SK-N-DZ (cell line): ENCODE results near the gene MMP23B.

Source experiments
- DNase-seq: peaks from one replicate; pipeline ENCODE4 v3.0.0-alpha.2; 2015; ENCODE audit warnings: low spot score

The MMP23B gene

DNA sequence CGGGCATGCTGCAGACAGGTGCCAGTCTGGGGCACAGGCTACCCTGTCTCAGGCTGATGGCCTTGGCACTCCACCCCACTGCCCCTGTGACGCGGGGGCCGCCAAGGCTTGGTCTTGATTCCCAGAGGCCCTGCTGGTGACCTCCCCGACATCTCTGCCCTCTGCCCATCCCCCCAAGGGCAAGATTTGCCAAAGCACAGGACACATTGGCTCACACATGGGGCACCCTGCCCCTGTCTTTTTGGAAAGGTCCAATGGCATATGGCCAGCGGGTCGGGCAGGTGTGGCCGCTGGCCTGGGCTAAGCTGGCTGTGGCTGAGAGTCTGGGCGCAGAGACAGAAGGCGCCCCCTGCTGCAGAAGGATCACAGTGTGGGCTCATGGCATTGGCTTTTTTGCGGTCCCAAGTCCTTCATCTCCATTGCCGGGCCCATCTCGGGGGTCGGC lies 12.0 kb upstream of the MMP23B start:
- DNase-seq, result no peak

DNA sequence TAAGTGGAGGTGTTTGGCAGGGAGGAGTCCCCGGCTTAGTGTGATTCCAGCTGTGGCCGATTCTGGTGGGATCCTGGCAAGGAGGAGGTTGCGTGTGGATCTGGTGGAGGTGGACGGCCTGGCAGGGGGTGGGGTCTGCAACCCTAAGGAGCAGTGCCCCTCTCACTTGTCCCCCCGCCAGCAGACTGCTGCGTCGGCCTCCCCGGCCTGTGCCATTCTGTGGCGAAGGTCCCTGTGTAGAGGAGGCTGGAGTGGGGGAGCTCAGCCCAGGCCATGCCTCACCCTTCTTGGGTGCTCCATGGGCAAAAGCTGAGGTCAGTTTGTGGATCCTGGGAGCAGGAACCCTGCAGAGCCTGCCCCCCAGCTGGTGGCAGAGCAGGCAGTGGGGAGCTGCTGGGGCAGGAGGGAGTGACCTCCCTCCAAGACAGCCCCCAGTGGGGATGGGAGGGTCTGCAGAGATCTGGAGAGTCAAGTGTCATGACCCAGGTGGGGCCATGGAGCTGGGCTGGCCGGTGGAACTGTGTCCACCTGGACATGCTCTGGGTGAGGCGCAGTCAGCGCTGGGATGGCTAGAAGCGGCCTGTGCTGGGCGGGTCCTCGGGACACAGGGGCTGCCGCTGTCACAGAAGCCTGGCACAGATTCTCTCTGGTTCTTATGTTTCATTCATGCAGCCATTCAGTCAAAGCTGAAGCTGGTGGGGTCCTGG lies 11.4 kb upstream of the MMP23B start:
- DNase-seq, result no peak

DNA sequence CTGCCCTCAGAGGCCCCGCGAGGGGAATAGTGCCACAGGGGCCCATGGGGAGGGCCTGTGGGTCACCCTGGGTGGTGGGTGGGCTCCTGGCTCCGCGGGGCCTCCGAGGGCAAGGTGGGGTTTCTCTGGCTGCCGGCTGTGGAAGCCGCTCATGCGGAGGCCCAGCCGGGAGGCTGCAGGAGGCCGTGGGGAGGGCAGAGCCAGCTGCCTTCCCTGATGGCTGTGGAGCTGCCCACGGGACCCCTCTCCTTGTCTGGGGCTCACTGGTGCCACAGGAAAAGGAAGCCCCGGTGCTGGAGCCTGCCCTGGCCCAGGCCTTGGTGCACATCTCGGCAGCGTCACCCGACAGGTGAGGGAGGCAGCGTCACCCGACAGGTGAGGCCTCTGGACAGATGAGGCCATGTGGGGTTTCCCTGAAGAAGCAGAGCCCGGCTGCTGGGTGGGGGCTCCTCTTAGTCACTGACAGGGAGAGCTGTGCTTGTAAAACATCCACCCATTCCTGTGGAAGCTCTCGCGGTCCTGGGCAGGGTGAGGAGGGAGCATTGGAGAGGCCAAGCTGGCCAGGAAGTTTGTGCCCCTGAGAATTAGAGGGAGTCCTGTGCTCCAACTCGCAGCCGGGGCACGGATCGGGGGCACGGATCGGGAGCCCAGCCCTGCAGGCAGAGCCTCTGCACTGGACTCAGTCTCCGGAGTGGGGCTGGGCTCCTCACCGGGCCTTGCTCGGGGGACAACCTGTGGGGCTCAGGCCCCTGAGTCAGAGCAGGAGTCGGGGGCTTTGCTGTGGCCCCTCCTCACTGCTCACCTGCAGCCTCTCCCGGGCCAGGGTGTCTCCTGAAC lies 10.6 kb upstream of the MMP23B start:
- no peak for DNase-seq

DNA sequence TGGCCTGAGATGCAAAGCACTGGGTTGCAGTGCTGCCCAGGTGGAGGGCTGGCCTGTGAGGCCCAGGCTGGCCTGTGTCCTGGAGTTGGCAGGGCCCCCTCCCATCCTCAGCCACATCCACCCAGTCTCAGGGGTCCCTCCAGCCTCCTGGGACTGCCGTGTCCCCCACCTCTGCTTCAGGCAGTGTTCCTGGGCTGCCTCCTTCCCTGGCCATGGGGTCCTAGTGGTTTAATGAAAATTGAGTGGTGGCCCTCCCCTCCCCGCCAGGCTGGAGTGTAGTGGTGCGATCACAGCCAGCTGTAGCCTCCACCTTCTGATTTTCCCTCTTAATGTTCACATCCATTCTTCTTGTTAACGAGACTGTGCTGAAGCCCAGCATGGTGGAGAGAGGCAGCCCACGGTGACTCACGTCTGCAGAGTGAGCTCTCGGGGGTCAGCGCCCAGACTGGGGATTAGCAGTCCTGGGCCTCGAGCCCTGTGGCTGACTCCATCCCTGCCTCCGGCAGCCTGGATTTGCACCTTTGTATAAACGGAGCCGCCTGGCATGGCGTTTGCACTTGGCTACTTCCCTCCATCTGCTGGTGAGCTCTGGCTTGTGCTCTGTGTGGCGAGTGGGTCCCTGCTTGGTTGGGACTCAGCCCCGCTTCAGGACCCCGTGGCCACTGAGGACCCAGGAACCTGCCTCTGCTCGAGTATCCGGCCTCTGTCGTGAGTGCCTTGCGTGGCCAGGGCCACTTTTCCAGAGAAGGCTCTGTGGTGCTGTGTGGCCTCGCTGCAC lies 9.8 kb upstream of the MMP23B start:
- DNase-seq, result no peak

DNA sequence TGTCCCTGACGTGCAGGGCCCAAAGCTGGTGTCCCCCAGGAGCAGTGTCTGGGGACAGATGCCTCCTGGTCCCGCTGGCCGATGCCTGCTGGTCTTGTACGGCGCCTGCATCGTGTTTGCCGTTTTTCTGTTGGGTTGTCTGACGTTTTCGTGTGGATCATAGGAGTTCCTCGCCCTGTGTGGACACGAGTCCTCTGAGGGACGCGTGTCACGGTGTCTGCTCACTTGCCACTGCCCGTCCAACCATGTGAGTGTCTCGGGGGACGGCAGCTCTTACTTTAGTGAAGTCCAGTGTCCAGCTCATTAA lies 9.2 kb upstream of the MMP23B start:
- DNase-seq, result no peak

DNA sequence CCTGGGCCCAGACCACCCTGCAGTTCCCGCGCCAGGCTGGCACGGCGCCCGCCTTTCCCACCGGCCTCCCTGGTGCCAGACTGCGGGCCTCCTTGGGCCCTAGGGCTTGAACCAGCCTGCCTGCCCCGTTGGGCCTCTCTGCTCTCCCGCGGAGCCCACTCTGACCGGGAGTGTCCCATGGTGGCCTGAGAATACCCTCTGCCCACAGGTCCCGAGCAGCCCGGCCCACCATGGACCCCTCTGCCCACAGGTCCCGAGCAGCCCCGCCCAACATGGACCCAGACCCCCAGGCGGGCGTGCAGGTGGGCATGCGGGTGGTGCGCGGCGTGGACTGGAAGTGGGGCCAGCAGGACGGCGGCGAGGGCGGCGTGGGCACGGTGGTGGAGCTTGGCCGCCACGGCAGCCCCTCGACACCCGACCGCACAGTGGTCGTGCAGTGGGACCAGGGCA lies 8.8 kb upstream of the MMP23B start:
- no peak for DNase-seq

DNA sequence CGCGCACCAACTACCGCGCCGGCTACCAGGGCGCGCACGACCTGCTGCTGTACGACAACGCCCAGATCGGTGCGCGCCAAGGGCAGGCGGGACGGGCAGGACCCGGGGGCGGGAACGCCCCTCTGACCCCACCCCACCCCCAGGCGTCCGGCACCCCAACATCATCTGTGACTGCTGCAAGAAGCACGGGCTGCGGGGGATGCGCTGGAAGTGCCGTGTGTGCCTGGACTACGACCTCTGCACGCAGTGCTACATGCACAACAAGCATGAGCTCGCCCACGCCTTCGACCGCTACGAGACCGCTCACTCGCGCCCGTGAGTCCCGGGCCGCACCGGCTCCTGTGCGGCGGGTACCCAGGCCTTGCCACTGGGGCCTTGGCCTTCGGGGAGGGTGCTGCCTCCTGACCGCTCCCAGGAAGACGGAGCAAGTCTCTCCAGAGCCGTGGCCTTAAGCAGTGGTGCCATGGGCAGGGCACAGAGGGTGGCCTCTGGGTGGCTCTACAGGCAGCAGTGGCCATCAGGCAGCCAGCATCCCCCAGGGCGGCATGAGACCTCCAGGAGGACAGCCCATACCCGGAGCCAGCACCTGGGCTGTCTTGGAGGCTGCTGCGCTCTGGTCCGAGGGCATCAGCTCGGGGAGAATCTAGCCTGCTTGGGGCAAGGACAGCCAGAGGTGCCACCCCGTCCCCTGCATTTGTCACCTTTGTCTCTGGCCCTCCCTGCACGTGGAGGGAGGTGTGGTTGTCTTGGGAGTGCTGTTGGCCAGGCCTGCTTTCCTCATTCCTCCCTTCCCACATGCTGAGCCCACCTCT lies 8.1 kb upstream of the MMP23B start:
- no peak for DNase-seq

DNA sequence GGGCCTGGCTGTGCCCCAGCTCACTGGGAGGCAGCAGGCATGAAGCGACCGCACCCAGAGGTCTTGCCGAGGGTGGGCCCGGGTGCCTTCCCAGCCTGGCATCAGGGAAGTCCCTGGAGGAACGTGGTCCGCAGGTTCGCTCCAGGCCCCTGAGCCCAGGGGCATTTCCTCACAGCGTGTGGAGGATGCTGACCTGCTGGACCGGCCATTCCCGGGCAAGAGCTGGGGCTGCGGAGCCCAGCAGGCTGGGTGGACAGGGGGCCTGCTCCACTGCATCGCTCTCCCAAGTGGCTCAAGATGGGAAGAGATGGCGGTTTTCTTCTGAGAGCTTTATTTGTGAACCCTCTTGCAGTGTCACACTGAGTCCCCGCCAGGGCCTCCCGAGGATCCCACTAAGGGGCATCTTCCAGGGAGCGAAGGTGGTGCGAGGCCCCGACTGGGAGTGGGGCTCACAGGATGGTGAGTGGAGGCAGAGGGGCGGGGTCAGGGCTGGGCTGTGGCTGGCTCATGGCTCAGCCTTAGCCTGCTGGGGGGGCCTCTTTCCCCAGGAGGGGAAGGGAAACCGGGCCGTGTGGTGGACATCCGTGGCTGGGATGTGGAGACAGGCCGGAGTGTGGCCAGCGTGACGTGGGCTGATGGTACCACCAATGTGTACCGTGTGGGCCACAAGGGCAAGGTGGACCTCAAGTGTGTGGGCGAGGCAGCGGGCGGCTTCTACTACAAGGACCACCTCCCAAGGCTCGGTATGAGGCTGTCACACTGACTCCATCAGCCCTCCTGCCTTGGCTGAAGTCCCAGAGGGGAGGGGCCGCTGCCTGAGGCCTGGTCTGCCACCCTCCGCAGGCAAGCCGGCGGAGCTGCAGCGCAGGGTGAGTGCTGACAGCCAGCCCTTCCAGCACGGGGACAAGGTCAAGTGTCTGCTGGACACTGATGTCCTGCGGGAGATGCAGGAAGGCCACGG lies 7.2 kb upstream of the MMP23B start:
- DNase-seq, result no peak

DNA sequence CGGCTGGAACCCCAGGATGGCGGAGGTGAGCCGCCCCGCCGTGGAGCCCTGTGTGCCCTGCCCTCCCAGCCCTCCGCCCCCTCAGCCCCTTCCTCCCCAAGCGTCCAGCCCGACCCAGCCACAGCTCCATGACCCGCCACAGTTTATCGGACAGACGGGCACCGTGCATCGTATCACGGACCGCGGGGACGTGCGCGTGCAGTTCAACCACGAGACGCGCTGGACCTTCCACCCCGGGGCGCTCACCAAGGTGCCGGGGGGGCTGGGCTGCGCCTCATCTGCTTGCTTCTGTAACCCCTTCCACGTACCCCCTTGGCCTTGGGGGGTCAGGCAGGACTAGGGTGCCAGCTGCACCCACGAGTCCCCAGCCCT lies 6.6 kb upstream of the MMP23B start:
- DNase-seq, result no peak

DNA sequence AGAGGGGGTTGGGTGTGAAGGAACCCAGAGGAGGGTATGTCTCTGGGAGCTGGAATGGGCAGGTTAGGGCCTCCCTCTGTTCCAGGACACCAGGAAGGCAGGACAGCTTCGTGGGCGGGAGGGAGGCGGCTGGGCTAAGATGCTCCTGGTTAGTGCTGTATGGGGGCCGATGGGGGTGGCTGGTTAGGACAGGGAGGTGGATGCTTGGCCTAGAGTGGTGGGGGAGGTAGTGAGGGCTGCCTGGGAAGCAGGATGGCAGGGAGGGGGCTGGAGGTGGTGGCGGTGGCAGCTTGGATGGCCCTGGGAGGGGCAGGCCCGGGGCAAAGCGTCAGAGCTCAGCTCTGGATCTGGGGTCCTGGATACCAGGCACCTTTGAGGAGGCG lies 6.2 kb upstream of the MMP23B start:
- no peak for DNase-seq

DNA sequence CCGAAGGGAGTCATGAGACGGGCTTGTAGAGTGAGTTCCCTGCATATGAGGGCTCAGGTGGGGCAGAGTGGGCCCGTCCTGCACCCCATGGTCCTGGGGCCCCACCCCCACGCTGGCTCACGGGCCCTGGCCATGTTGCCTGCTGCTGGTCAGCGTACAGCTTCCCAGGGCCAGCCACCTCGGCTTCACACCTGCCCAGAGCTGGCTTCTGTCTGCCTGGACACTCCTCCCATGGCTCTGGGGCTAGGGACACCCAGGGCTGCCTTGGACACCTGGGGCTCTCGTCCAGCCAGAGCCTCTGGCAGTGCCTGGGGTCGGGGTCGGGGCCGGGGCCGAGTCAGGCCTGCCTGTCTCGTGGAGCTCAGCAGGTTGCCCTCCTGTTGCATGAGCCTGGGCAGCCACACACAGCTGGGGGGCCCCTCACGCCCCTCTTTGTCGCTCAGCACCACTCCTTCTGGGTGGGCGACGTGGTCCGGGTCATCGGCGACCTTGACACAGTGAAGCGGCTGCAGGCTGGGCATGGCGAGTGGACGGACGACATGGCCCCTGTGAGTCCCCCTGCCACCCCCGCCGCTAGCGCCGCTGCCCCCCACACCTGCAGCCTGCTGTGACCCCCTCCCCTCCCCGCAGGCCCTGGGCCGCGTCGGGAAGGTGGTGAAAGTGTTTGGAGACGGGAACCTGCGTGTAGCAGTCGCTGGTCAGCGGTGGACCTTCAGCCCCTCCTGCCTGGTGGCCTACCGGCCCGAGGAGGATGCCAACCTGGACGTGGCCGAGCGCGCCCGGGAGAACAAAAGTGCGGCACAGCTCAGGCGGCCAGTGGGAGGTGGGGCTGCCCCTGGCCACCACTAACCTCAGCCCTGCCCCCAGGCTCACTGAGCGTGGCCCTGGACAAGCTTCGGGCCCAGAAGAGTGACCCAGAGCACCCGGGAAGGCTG lies 5.5 kb upstream of the MMP23B start:
- no peak for DNase-seq

DNA sequence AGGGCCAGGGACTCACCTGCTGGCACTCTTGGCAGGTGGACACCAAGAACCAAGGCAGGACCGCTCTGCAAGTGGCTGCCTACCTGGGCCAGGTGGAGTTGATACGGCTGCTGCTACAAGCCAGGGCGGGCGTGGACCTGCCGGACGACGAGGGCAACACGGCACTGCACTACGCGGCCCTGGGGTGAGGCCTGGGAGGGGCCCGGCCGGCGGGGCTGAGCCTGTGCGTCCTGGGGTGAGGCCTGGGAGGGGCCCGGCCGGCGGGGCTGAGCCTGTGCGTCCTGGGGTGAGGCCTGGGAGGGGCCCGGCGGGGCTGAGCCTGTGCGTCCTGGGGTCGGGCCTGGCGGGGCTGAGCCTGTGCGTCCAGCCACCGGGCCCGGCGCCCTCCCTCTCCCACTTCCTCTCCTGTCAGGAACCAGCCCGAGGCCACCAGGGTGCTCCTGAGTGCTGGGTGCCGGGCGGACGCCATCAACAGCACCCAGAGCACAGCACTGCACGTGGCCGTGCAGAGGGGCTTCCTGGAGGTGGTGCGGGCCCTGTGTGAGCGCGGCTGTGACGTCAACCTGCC lies 4.6 kb upstream of the MMP23B start:
- no peak for DNase-seq

DNA sequence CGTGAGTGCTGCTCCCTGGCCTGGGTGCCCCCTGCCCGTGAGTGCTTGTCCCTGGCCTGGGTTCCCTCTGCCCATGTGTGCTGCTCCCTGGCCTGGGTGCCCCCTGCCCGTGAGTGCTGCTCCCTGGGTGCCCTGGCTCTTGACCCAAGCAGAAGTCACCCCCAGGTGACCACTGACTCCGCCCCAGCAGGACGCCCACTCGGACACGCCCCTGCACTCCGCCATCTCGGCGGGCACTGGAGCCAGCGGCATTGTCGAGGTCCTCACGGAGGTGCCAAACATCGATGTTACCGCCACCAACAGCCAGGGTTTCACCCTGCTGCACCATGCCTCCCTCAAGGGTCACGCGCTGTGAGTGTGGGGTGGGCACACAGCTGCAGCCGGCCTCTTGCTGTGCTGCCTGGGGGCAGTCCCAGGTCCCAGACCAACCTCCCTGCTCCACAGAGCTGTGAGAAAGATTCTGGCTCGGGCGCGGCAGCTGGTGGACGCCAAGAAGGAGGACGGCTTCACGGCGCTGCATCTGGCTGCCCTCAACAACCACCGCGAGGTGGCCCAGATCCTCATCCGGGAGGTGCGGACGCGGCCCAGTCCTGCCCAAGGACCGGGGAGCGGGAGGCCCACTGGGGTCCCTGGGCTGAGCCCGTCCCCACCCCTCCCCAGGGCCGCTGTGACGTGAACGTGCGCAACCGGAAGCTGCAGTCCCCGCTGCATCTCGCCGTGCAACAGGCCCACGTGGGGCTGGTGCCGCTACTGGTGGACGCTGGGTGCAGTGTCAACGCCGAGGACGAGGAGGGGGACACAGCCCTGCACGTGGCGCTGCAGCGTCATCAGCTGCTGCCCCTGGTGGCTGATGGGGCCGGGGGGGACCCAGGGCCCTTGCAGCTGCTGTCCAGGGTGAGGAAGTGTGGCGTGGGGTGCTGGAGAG lies 3.9 kb upstream of the MMP23B start:
- no peak for DNase-seq

DNA sequence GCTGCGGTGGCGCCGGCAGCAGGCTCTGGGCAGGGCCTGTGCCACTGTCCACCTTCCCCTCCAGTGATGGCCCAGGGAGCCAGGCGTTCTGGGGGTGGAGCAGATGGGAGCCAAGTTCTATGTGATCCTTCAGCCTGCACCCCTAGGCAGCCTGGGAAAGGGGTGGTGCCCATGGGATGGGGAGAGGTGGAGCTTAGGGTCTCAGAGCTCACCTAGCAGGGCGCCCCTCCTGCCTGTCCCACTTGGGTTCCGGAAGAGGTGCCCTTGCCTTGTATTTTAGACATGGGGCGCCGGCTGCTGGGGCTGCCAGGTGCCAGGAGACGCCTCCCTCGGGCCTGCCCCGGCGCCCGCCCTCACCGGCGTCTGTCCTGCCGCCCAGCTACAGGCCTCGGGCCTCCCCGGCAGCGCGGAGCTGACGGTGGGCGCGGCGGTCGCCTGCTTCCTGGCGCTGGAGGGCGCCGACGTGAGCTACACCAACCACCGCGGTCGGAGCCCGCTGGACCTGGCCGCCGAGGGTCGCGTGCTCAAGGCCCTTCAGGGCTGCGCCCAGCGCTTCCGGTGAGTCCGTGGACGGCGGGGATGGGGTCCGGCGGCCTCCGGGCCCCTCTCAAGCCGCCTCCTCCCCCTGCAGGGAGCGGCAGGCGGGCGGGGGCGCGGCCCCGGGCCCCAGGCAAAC lies 3.1 kb upstream of the MMP23B start:
- no peak for DNase-seq

DNA sequence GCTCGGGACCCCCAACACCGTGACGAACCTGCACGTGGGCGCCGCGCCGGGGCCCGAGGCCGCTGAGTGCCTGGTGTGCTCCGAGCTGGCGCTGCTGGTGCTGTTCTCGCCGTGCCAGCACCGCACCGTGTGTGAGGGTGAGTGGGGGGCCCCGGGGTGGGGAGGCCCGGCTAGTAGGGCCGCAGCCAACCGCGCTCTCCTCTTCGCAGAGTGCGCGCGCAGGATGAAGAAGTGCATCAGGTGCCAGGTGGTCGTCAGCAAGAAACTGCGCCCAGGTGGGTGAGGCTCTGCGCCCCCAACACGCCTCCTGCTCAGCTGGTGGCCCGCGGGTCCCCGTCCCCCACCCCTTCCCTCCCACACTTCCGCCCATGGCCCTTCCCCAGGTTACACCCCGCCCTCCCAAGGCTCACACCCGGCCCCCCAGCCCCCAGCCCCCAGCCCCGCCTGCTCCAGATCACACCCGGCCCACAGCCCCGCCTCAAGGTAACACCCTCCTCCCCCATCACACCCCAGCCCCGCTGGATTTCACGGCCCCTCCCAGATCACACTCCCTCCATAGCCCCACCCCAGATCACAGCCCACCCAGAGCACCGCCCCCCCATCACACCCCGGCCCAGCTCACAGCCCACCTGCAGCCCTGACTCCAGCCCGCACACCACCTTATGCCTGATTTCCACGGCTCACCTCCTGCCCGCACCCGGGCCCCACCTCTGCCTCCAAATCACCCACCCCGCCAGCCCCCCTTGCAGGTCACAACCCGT lies 2.4 kb upstream of the MMP23B start:
- no peak for DNase-seq

DNA sequence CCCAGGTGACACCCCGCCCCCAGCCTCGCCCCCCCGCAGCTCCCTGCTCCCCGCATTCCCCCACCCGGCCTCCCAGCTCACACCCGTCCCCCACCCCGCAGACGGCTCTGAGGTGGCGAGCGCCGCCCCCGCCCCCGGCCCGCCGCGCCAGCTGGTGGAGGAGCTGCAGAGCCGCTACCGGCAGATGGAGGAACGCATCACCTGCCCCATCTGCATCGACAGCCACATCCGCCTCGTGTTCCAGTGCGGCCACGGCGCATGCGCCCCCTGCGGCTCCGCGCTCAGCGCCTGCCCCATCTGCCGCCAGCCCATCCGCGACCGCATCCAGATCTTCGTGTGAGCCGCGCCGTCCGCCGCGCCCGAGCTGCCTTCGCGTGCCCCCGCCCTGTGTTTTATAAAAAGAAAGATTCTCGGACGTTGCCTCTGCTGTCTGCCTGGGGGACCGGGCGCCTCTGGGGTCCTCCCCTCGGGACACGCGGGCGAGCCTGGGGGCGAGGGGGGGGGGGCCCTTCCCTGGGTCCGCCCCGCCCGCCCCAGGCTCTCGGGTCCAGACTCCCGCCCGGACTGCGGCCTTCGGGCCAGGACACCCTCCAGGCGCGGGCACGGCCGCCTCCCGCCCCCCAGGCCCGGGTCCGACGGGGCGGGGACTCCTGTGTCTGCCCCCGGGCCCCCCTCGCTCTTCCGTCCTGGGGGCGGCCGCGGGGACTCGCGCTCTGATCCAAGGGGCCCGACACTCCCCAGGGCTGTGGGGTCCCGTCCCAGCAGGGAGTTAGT lies 1.6 kb upstream of the MMP23B start:
- no peak for DNase-seq
